ENCODE data around the gene TNFRSF14.

GRCh38 chr1:2570332-2570731, 14.2 kb downstream of the TNFRSF14 start:
- TF ChIP-seq CTCF (conservative IDR thresholded peaks at IDR 0.05; ENCODE audit: low read depth, low read length) (no peak), EZH2phosphoT487 (IDR thresholded peaks at IDR 0.05; ENCODE audit: borderline replicate concordance, low read length) (no peak), EZH2 (IDR thresholded peaks at IDR 0.05; ENCODE audit: low read length, unreplicated experiment) (no peak)

Measured in PC-3 (cell line).